Keratinocyte (primary cell): Measurements from ENCODE around the gene SKAP1. TPM values are rescaled to one million over a fixed set of nuclear protein-coding genes. Genes with fewer than 3 reads are reported as not detected.
"Not testable (repeated sequence)": the region's sequence is repeated elsewhere in the genome, so short reads cannot be mapped to it uniquely, and the experiment has no call there.

Source experiments
- DNase-seq: peaks from one replicate; pipeline ENCODE4 v3.0.0-alpha.2; 2011; ENCODE audit warnings: low read depth, missing footprints, low spot score
- FAIRE-seq: peaks from 2 replicates; lab custom pipeline; 2011; peaks lifted over from hg19 to GRCh38; lab: Jason Lieb, UNC
- H2AFZ ChIP-seq: 2 replicates; pipeline ENCODE4 v1.6.0; 2012; ENCODE audit warnings: low read length, control low read depth, inconsistent platforms; ENCODE audit not compliant: control insufficient read depth
- H3K27ac ChIP-seq: 2 replicates; pipeline ENCODE4 v1.5.1; 2011; ENCODE audit warnings: low read length; ENCODE audit not compliant: control insufficient read depth, insufficient read depth
- H3K27me3 ChIP-seq: 3 replicates; pipeline ENCODE4 v1.6.0; 2011; ENCODE audit warnings: low read length; ENCODE audit not compliant: control insufficient read depth, insufficient read depth; ENCODE audit errors: extremely low read depth
- H3K36me3 ChIP-seq, 2 experiments: 2 replicates in 1 of 2; 3 replicates in 1 of 2; pipeline ENCODE4 v1.5.1; 2011; ENCODE audit warnings: low read length in 2 of 2, mild to moderate bottlenecking in 1 of 2; ENCODE audit not compliant: control insufficient read depth in 2 of 2, insufficient read depth in 2 of 2; ENCODE audit errors: extremely low read depth in 1 of 2
- H3K4me1 ChIP-seq: 3 replicates; pipeline ENCODE4 v1.5.1; 2011; ENCODE audit warnings: low read length; ENCODE audit not compliant: control insufficient read depth, insufficient read depth; ENCODE audit errors: extremely low read depth
- H3K4me2 ChIP-seq: 3 replicates; pipeline ENCODE4 v1.6.0; 2011; ENCODE audit warnings: low read depth, low read length; ENCODE audit not compliant: control insufficient read depth, insufficient read depth; ENCODE audit errors: extremely low read depth
- H3K4me3 ChIP-seq, 3 experiments: fragments of 200-600 bp in 1 of 3; sonication (generic) in 1 of 3; 2 replicates in 2 of 3; 3 replicates in 1 of 3; pipeline ENCODE4 v1.5.1; 2011 to 2016; ENCODE audit warnings: low read length in 3 of 3, mild to moderate bottlenecking in 3 of 3, control low read depth in 2 of 3, inconsistent platforms in 1 of 3, low read depth in 1 of 3, mixed read lengths in 1 of 3, mixed run types in 1 of 3, moderate library complexity in 1 of 3; ENCODE audit not compliant: control insufficient read depth in 2 of 3, insufficient read depth in 2 of 3; ENCODE audit errors: extremely low read depth in 1 of 3
- H3K79me2 ChIP-seq: 2 replicates; pipeline ENCODE4 v1.6.0; 2012; ENCODE audit warnings: low read length; ENCODE audit not compliant: control insufficient read depth, insufficient read depth
- H3K9ac ChIP-seq: 3 replicates; pipeline ENCODE4 v1.6.0; 2011; ENCODE audit warnings: low read length; ENCODE audit not compliant: control insufficient read depth, insufficient read depth; ENCODE audit errors: extremely low read depth
- H3K9me1 ChIP-seq: 3 replicates; pipeline ENCODE4 v1.6.0; 2011; ENCODE audit warnings: low read length; ENCODE audit not compliant: control insufficient read depth, insufficient read depth; ENCODE audit errors: extremely low read depth
- H3K9me3 ChIP-seq: 2 replicates; pipeline ENCODE4 v1.5.1; 2012; ENCODE audit warnings: low read depth, low read length; ENCODE audit not compliant: control insufficient read depth
- H4K20me1 ChIP-seq: 3 replicates; pipeline ENCODE4 v1.6.0; 2011; ENCODE audit warnings: low read length; ENCODE audit not compliant: control insufficient read depth, insufficient read depth; ENCODE audit errors: extremely low read depth
- EZH2 ChIP-seq: IDR thresholded peaks from one replicate; pipeline ENCODE4 v1.6.1; 2012; ENCODE audit warnings: inconsistent platforms, mild to moderate bottlenecking, low read length, moderate library complexity
- dilution Hi-C: fragments of 300-500 bp; cut with MboI; formaldehyde crosslinking; loops from one replicate; pipeline ENCODE4 v1.7.0; 2020; ENCODE audit warnings: low sequenced_read_pairs; ENCODE audit not compliant: extremely low pct_ligation_motif_present
- polyA plus RNA-seq, 5 experiments: library from polyadenylated mRNA; depleted of rRNA in 3 of 5; stranded (reverse) in 3 of 5; stranded (forward) in 1 of 5; unstranded in 1 of 5; fragments of >200 nt; gene quantifications; 1 replicate in 1 of 5; 2 replicates in 3 of 5; 3 replicates in 1 of 5; pipeline versions ENCODE4 v1.2.1 to v1.2.3, GENCODE V29; 2011 to 2012; ENCODE audit warnings: missing spikeins in 2 of 5, low read depth in 1 of 5, low replicate concordance in 1 of 5
- TF ChIP-seq, protein P1 (sequence below), 3 experiments: IDR thresholded peaks in 1 of 3; conservative IDR thresholded peaks in 1 of 3; optimal IDR thresholded peaks in 1 of 3; 2 replicates in 2 of 3; 3 replicates in 1 of 3; pipeline versions ENCODE3 to v1.5.1; 2011; ENCODE audit warnings: low read length in 3 of 3, mild to moderate bottlenecking in 3 of 3, moderate library complexity in 2 of 3, control low read depth in 1 of 3, inconsistent platforms in 1 of 3; ENCODE audit not compliant: insufficient read depth in 2 of 3; ENCODE audit errors: extremely low read depth in 1 of 3

SKAP1 gene
- polyA plus RNA-seq, 1 donor (not counting 4 experiments of a cell fraction or from before 2014, with no cell fraction given): not detected

DNA sequence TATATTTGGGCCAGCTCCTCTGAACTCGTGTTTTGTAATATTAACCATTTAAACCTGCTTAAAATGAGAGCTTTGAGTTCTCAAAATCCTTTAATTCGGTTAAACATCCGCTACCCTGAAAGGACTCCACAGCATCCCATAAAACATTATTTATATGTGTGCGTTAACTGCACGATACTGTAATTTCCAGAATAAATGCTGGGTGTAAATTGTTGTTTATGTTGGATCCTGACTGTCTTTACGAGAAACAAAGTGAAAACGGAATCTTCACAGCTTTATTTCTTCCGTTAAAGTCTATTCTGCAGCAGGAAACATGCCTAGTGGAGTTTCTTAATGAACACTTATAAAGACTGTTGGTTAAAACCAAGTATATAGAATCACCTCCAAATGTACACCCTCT lies 179.1 kb downstream of the SKAP1 start:
- DNase-seq (no peak), FAIRE-seq (no peak)
- no peak for TF ChIP-seq EZH2
- TF ChIP-seq, protein P1, sequence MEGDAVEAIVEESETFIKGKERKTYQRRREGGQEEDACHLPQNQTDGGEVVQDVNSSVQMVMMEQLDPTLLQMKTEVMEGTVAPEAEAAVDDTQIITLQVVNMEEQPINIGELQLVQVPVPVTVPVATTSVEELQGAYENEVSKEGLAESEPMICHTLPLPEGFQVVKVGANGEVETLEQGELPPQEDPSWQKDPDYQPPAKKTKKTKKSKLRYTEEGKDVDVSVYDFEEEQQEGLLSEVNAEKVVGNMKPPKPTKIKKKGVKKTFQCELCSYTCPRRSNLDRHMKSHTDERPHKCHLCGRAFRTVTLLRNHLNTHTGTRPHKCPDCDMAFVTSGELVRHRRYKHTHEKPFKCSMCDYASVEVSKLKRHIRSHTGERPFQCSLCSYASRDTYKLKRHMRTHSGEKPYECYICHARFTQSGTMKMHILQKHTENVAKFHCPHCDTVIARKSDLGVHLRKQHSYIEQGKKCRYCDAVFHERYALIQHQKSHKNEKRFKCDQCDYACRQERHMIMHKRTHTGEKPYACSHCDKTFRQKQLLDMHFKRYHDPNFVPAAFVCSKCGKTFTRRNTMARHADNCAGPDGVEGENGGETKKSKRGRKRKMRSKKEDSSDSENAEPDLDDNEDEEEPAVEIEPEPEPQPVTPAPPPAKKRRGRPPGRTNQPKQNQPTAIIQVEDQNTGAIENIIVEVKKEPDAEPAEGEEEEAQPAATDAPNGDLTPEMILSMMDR (optimal IDR thresholded peaks at IDR 0.05 in 1 of 3, IDR thresholded peaks at IDR 0.05 in 1 of 3, conservative IDR thresholded peaks at IDR 0.05 in 1 of 3; ENCODE audit: extremely low read depth in 1 of 3, insufficient read depth in 2 of 3, low read length in 3 of 3): no peak
- Histone ChIP-seq H3K27ac (no peak overlapping the region), H3K79me2 (no peaks in the 10 kb centered on the region), H3K4me1 (peaks cover 13% of the 10 kb centered on the region), H4K20me1 (no peaks in the 10 kb centered on the region), H3K4me3 (no peak overlapping the region), H3K4me2 (no peak overlapping the region), H3K9ac (no peak overlapping the region), H3K9me3 (no peaks in the 10 kb centered on the region), H3K9me1 (no peaks in the 10 kb centered on the region), H2AFZ (no peak overlapping the region), H3K36me3 (no peaks in the 10 kb centered on the region), H3K27me3 (no peaks in the 10 kb centered on the region)
- dilution Hi-C loops: no loop called here

DNA sequence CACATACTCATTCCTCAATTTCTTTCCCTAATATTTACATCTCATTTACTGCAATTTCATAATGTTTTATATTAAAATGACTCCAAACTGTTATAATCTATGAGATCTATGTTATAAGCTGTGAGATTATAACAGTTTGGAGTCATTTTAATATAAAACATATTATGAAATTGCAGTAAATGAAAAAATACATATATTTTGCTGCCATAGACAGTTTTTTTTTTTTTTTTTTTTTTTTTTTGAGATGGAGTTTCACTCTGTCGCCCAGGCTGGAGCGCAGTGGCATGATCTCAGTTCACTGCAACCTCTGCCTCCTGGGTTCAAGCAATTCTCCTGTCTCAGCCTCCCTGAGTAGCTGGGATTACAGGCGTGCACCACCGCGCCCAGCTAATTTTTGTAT lies 180.0 kb downstream of the SKAP1 start:
- H3K36me3 ChIP-seq, H2AFZ ChIP-seq, DNase-seq, H3K27ac ChIP-seq, H3K9me3 ChIP-seq, H3K4me3 ChIP-seq, H4K20me1 ChIP-seq, H3K4me2 ChIP-seq, H3K79me2 ChIP-seq, dilution Hi-C loops, H3K9ac ChIP-seq, FAIRE-seq, H3K9me1 ChIP-seq, H3K27me3 ChIP-seq: not testable (repeated sequence)
- H3K4me1 ChIP-seq: peaks cover 16% of the 10 kb centered on the region

DNA sequence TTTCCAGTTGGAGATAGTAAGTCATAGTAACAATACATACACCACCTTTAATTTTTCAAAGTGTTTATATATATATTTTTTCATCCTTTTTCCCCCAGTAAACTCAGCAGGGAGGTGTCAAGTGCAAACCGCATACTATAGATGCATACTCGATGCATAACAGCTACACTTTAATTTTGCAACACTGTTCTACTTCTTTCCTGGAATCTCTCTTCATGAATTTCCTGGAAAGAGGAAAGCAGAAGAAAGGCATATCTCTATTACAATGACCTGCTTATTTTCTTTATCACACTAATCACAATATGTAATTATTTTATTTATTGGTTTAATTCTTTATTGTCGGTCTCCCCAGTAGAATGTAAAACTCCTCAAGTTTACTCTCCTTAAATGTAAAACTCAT lies 182.4 kb downstream of the SKAP1 start:
- DNase-seq: no peak
- no peaks in the 10 kb centered on the region for H4K20me1 ChIP-seq
- no peak overlapping the region for H3K9ac ChIP-seq
- no peak for FAIRE-seq
- no peak overlapping the region for H3K27ac ChIP-seq
- H3K9me3 ChIP-seq: no peaks in the 10 kb centered on the region
- H3K79me2 ChIP-seq: no peaks in the 10 kb centered on the region
- no peaks in the 10 kb centered on the region for H3K27me3 ChIP-seq
- no peak overlapping the region for H3K4me3 ChIP-seq
- no peaks in the 10 kb centered on the region for H3K36me3 ChIP-seq
- H2AFZ ChIP-seq: no peak overlapping the region
- no peaks in the 10 kb centered on the region for H3K9me1 ChIP-seq
- TF ChIP-seq EZH2: no peak
- TF ChIP-seq, protein P1 (optimal IDR thresholded peaks at IDR 0.05 in 1 of 3, IDR thresholded peaks at IDR 0.05 in 1 of 3, conservative IDR thresholded peaks at IDR 0.05 in 1 of 3; ENCODE audit: extremely low read depth in 1 of 3, insufficient read depth in 2 of 3, low read length in 3 of 3): no peak
- H3K4me1 ChIP-seq: peaks cover 34% of the 10 kb centered on the region
- H3K4me2 ChIP-seq: no peak overlapping the region
- dilution Hi-C loops: no loop called here
